BE2C (cell line): Measurements from ENCODE around the gene GNL2.
"Not testable (repeated sequence)": the region's sequence is repeated elsewhere in the genome, so short reads cannot be mapped to it uniquely, and the experiment has no call there.

Experiments used
- DNase-seq: peaks from one replicate; pipeline ENCODE4 v3.0.0-alpha.2; 2020
- H3K27me3 ChIP-seq: fragments of 250-450 bp; sonication (Bioruptor Pico); 2 replicates; pipeline ENCODE4 v1.5.1; 2020; ENCODE audit warnings: mild to moderate bottlenecking
- H3K36me3 ChIP-seq: fragments of 250-450 bp; sonication (Bioruptor Pico); 2 replicates; pipeline ENCODE4 v1.5.1; 2020; ENCODE audit warnings: mild to moderate bottlenecking
- H3K4me1 ChIP-seq: fragments of 250-450 bp; sonication (Bioruptor Pico); 2 replicates; pipeline ENCODE4 v1.5.1; 2020
- H3K4me3 ChIP-seq: 2 replicates; pipeline ENCODE4 v1.5.1; 2011; ENCODE audit warnings: low read depth, low read length
- H3K9me3 ChIP-seq: fragments of 250-450 bp; sonication (Bioruptor Pico); 2 replicates; pipeline ENCODE4 v1.5.1; 2020
- TF ChIP-seq, protein P1 (sequence below): IDR thresholded peaks from 2 replicates; pipeline ENCODE4 v1.5.1; 2012; ENCODE audit warnings: mild to moderate bottlenecking, low read depth, low read length

GNL2 gene

DNA sequence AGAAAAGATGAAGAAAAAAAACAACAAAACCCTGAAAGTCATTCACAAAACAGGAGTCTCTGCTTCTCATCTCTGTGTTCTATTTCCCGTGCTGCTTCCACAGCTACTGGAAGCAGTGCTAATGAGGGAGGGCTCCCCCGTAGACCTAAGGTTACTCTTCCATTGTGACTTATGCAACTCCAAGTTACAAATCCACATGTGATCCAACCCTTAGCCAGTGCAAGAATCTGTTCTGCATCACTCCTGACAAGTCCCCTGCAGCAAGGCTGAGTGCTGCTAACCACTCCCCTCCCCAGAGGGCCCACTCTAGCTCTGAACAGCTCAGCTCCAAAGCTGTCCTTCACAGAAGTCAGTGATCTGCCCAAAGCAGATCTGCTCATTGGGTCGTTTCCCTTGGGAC lies 28.7 kb downstream of the GNL2 start:
- TF ChIP-seq, protein P1, sequence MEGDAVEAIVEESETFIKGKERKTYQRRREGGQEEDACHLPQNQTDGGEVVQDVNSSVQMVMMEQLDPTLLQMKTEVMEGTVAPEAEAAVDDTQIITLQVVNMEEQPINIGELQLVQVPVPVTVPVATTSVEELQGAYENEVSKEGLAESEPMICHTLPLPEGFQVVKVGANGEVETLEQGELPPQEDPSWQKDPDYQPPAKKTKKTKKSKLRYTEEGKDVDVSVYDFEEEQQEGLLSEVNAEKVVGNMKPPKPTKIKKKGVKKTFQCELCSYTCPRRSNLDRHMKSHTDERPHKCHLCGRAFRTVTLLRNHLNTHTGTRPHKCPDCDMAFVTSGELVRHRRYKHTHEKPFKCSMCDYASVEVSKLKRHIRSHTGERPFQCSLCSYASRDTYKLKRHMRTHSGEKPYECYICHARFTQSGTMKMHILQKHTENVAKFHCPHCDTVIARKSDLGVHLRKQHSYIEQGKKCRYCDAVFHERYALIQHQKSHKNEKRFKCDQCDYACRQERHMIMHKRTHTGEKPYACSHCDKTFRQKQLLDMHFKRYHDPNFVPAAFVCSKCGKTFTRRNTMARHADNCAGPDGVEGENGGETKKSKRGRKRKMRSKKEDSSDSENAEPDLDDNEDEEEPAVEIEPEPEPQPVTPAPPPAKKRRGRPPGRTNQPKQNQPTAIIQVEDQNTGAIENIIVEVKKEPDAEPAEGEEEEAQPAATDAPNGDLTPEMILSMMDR, result no peak
- H3K9me3 ChIP-seq, result no peaks in the 10 kb centered on the region
- H3K4me3 ChIP-seq, result no peak overlapping the region
- no peaks in the 10 kb centered on the region for H3K4me1 ChIP-seq
- no peaks in the 10 kb centered on the region for H3K27me3 ChIP-seq
- peaks cover 35% of the 10 kb centered on the region for H3K36me3 ChIP-seq
- no peak for DNase-seq

DNA sequence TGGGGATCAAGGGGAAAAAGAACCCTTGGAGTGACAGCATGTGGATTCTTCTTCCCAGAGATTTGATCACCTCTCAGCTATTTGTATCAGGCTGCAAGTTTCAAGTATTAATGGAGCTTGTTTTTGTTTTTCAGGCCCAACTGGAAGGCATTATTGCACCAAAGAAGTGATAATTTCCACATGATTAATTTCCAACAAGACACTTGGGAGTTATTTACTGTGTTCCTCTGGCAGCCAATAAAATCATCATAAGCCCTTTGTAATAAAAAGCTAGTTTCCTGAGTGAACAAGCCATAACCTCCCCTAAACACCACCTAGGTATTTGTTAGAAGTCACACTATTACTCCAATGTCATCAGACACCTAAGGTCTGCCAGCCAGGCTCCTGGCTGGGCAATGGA lies 30.8 kb downstream of the GNL2 start:
- TF ChIP-seq, protein P1, result no peak
- no peak for DNase-seq
- H3K9me3 ChIP-seq, result no peaks in the 10 kb centered on the region
- no peaks in the 10 kb centered on the region for H3K4me1 ChIP-seq
- H3K27me3 ChIP-seq, result no peaks in the 10 kb centered on the region
- no peak overlapping the region for H3K4me3 ChIP-seq
- peaks cover 25% of the 10 kb centered on the region for H3K36me3 ChIP-seq

DNA sequence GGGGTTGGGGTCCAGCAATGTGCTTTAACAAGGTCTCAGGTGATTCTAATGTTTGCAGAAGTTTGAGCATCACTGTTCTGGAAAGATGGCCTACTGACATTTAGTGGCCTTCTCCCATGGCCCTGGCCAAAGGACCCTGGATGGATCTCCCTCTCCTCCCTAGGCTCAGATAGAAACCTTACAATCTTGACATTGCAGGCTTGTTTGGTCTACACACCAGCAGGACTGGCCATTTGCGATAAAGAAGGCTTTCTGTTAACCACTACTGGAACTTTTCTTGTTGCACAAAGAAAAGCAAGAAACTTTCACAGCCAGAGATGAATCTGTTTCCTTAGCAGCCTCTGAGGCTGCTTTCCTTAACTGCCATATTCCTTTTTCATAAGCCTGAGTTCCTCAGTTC lies 32.8 kb downstream of the GNL2 start:
- TF ChIP-seq, protein P1, result no peak
- no peaks in the 10 kb centered on the region for H3K4me1 ChIP-seq
- no peak overlapping the region for H3K4me3 ChIP-seq
- no peaks in the 10 kb centered on the region for H3K27me3 ChIP-seq
- peaks cover 6% of the 10 kb centered on the region for H3K36me3 ChIP-seq
- no peak for DNase-seq
- H3K9me3 ChIP-seq, result no peaks in the 10 kb centered on the region

DNA sequence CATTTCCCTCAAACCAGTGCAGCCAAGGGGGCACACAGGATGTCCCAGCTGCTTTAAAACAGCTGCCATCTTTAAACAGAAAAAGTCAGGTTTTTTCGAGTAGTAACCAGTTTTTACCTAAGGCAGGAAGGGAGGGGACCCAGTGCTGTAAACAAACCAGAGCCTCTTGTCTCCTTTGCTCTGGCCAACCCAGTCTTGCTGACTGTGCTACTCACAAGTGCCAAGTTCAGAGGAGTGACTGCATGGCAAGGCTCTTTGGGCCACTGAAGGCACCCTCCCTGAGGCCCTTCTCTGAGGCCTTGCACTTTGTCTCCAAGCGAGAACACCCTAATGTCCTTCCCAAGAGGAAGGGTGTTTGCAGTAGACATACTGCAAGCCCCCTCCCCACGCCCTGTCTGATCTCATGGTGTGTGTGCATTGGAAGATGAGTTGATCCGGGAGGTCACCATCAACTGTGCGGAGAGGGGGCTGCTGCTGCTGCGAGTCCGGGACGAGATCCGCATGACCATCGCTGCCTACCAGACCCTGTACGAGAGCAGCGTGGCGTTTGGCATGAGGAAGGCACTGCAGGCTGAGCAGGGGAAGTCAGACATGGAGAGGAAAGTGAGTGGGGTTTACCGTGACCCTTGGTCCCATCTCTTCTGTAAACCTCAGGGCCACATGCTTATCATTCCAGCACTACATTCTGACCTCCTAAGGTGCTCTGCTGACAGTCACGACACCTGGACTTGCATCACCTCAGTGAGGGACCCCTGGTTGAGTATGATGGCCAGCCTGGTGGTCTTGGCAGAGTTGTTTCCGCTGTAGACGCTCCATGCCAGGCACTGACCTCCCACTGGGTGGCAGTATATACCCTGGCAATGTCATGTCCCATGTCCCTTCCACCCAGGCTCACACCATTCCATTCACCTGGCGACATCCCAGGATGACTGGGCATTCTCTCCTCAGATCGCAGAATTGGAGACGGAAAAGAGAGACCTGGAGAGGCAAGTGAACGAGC lies 34.3 kb downstream of the GNL2 start:
- peak; percentile 61 for DNase-seq
- H3K9me3 ChIP-seq, result no peaks in the 10 kb centered on the region
- no peaks in the 10 kb centered on the region; the same call in 1 of the 2 replicates for H3K36me3 ChIP-seq
- no peaks in the 10 kb centered on the region for H3K27me3 ChIP-seq
- H3K4me3 ChIP-seq, result no peak overlapping the region
- TF ChIP-seq, protein P1, result peak; percentile 73
- no peaks in the 10 kb centered on the region for H3K4me1 ChIP-seq

DNA sequence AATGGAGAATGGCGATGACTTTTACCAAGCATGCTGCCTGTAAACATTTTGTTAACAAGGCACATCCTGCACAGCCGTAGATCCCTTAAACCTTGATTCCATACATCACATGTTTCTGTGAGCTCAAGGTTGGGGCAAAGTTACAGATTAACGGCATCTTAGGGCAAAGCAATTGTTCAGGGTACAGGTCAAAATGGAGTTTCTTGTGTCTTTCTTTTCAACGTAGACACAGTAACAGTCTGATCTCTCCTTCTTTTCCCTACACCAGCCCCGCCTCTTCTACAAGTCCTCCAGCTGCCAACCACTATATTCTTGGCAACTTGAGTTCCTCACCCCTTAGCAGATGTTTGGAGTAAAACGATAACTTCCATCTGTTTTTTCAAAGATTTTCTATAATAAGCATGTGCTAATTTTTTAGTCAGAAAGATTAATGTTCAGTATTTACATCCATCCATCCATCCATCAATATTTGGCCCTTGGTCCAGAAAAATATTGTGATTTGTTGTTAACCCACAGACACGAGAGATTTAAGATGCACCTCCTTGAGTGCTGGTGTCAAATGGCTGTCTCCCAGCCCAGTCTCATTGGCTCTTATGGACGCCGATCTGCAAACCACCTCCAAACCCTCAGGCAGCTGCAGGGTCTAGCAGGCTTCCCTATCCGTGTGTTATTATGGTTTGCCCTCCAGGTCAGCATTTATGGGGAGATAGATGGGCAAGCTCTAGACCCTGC lies 35.2 kb downstream of the GNL2 start:
- Histone ChIP-seq H3K4me3 (no peak overlapping the region), H3K27me3 (no peaks in the 10 kb centered on the region), H3K4me1 (no peaks in the 10 kb centered on the region), H3K36me3 (no peaks in the 10 kb centered on the region), H3K9me3 (no peaks in the 10 kb centered on the region)
- TF ChIP-seq, protein P1, result no peak
- no peak for DNase-seq

DNA sequence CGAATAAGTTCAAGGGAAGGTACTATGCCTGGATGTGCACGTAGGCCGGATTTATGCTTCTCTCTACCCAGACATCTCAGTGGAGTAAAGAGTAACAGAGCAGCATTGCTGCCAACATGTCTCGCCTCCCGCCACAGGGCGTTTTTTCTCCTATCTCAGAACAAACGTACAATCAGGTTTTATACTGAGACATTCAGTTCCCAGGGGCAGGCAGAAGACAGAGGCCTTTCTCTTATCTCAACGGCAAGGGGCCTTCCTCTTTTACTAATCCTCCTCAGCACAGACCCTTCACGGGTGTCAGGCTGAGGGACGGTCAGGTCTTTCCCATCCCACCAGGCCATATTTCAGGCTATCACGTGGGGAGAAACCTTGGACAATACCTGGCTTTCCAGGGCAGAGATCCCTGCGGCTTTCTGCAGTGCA lies 35.8 kb downstream of the GNL2 start:
- not testable (repeated sequence) for H3K9me3 ChIP-seq, DNase-seq, H3K4me1 ChIP-seq, H3K27me3 ChIP-seq, H3K36me3 ChIP-seq, H3K4me3 ChIP-seq
